Measurements from ENCODE around the gene MYO1D. TPM values are rescaled to one million over a fixed set of nuclear protein-coding genes. Genes with fewer than 3 reads are reported as not detected.
A peak's percentile ranks its signal among the peaks of the same experiment; 100 is the strongest.

The MYO1D gene
- total and polyA plus RNA-seq, 2 of the 13 experiments (the other 11 are each of a cell fraction or from before 2014, with no cell fraction given) = 13.2 to 17.3 TPM

DNA sequence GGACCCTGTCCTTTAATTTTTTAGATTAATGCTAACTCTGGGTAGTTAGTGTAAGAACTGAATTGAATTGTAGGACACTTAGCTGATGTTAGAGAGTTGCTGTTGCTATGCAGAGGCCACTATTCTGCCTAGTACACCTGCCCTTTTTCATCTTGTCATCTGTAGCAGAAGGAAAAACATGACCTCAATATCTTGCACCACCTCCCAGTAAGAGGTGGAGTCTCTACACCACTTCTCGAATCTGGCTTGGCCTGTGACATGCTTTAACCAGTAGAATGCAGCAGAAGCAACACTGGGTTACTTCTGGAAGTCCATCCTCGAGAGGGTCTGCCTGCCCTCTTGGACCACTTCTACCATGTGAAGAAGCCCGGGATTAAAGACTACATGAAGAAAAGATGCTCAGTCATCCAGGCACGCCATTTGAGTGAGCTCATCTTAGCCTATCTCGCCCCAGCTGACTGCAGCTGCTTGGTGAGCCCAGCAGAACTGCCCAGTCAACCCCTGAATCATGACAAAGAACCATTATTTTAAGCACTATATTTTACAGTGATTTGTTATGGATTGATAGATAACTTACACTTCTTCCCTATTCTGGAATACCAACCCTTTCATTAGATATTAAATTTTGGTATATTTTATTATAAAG, 153.5 kb downstream of the MYO1D start (continued):
- no peak for TF ChIP-seq PHF20 (CRISPR knock-in tag; IDR thresholded peaks at IDR 0.05)

DNA sequence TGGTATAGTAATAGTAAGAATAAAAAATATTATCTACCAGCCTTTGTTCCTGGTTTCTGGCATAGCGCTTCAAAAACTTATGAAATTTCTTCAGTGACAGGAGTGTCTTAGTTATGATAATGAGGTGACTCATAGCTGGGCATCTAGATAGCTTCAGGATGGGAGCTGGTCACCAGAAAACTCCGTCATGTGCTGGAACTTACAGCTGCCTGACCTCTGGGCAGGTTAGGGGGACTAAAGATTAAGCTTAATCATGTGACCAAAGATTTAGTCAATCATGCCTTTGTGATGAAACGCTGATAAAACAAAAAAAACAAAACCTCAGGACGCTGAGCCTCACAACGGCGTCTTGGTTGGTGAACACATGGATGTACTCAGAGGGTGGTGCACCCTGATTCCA, 154.2 kb downstream of the MYO1D start:
- intact Hi-C loops (cut with micrococcal nuclease; ENCODE audit: unreplicated experiment) (no loop called here), in situ Hi-C loops (cut with HindIII; ENCODE audit: extremely low pct_ligation_motif_present, low pct_unique_long_range_greater_than_20kb) (no loop called here)
- TF ChIP-seq MAFF (IDR thresholded peaks at IDR 0.05; ENCODE audit: low read depth, low read length) (0 out of 2 replicates have a peak, but pooled peaks have one; percentile 17), MAFK (conservative IDR thresholded peaks at IDR 0.05 in 1 of 2, IDR thresholded peaks at IDR 0.05 in 1 of 2; ENCODE audit: low read length in 2 of 2) (peak; percentile 16 to 17; a peak in 1 of 4 replicates)
- TF ChIP-seq, protein P1, sequence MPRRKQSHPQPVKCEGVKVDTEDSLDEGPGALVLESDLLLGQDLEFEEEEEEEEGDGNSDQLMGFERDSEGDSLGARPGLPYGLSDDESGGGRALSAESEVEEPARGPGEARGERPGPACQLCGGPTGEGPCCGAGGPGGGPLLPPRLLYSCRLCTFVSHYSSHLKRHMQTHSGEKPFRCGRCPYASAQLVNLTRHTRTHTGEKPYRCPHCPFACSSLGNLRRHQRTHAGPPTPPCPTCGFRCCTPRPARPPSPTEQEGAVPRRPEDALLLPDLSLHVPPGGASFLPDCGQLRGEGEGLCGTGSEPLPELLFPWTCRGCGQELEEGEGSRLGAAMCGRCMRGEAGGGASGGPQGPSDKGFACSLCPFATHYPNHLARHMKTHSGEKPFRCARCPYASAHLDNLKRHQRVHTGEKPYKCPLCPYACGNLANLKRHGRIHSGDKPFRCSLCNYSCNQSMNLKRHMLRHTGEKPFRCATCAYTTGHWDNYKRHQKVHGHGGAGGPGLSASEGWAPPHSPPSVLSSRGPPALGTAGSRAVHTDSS (CRISPR knock-in tag; conservative IDR thresholded peaks at IDR 0.05) = no peak
- TF ChIP-seq, protein P2, sequence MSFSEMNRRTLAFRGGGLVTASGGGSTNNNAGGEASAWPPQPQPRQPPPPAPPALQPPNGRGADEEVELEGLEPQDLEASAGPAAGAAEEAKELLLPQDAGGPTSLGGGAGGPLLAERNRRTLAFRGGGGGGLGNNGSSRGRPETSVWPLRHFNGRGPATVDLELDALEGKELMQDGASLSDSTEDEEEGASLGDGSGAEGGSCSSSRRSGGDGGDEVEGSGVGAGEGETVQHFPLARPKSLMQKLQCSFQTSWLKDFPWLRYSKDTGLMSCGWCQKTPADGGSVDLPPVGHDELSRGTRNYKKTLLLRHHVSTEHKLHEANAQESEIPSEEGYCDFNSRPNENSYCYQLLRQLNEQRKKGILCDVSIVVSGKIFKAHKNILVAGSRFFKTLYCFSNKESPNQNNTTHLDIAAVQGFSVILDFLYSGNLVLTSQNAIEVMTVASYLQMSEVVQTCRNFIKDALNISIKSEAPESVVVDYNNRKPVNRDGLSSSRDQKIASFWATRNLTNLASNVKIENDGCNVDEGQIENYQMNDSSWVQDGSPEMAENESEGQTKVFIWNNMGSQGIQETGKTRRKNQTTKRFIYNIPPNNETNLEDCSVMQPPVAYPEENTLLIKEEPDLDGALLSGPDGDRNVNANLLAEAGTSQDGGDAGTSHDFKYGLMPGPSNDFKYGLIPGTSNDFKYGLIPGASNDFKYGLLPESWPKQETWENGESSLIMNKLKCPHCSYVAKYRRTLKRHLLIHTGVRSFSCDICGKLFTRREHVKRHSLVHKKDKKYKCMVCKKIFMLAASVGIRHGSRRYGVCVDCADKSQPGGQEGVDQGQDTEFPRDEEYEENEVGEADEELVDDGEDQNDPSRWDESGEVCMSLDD (CRISPR knock-in tag; IDR thresholded peaks at IDR 0.05; ENCODE audit: borderline replicate concordance) = no peak
- TF ChIP-seq, protein P3, sequence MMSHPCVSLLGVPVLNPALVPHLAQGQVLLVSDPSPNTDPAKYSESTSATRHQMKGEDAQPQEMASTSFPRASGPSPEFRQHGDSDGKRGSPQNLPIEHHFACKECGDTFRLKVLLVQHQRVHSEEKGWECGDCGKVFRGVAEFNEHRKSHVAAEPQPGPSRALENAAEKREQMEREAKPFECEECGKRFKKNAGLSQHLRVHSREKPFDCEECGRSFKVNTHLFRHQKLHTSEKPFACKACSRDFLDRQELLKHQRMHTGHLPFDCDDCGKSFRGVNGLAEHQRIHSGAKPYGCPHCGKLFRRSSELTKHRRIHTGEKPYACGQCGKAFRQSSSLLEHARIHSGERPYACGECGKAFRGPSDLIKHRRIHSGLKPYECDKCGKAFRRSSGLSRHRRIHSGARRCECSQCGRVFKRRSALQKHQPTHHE (CRISPR knock-in tag; IDR thresholded peaks at IDR 0.05; ENCODE audit: borderline replicate concordance) = no peak
- Histone ChIP-seq H3K9ac (ENCODE audit: insufficient read depth, low read depth, low read length) (no peak overlapping the region), H3K4me1 (ENCODE audit: insufficient read depth, low read length) (no peaks in the 10 kb centered on the region), H2AFZ (ENCODE audit: low read length) (no peak overlapping the region), H3K27me3 (ENCODE audit: control insufficient read depth in 1 of 2, insufficient read depth in 2 of 2, low read length in 2 of 2) (no peaks in the 10 kb centered on the region), H3K79me2 (ENCODE audit: insufficient read depth, low read length) (no peaks in the 10 kb centered on the region), H3K27ac (ENCODE audit: extremely low read length, insufficient read depth, low read length) (no peak overlapping the region), H4K20me1 (ENCODE audit: insufficient read depth, low read length) (no peaks in the 10 kb centered on the region), H3K36me3 (replicated peaks in 1 of 2; ENCODE audit: control insufficient read depth in 1 of 2, insufficient read depth in 2 of 2, low read length in 2 of 2) (no peaks in the 10 kb centered on the region), H3K4me3 (replicated peaks in 1 of 3; ENCODE audit: insufficient read depth in 1 of 3, low read depth in 2 of 3, low read length in 3 of 3) (no peak overlapping the region), H3K9me3 (ENCODE audit: low read length) (no peaks in the 10 kb centered on the region), H3K4me2 (ENCODE audit: low read depth, low read length) (no peak overlapping the region)
- 92% methylated on average over 6 of the region's 6 CpGs for WGBS (ENCODE audit: low lambda C conversion rate)
- no peak for FAIRE-seq
- ChIA-PET CTCF (ENCODE audit: low intra/inter-chr PET ratio, low total read pairs) (no interaction called here), POLR2A (no interaction called here)
- BruUV-seq (replicated peaks) = no TSS peak
- DNase-seq (ENCODE audit: low spot score) = no peak
- no peak for ATAC-seq

Measured in HepG2 (cell line).